ENCODE results near the gene NANOS3.

DNA sequence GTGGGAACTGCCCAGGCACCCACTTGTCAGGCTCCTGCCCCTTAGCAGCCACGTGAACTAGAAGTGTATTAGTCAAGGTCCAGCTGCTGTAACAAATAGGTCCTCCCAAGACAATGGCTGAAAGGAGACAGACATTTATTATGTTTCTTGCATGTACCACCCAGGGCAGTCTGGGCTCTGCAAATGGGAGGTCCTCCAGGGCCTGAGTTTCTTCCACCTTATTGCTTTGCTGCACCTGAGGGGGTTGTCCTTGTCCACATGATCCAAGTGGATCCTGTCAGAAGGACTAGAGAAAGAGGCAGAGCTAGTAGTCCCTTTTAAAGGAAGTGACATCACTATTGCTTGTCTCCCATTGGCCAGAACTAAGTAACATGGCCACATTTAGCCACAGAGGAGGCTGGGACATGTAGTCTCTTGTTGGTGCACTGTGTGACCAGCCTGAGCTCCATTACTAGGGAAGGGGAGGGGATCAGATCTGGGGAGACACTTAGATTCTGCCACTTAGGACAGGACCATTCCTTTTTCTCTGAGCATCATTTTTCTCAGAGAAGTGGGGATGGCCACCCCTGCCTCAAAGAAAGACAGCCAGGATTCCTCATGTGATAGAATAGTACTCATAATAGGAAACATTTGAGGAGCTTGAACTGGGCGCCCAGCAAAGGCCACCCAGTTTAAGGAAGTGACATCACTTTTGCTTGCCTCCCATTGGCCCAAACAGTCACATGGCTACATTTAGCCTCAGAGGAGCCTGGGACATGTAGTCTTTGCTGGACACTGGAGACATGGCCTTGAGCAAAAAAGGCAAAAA lies 44.2 kb downstream of the NANOS3 start:
- TF ChIP-seq POLR2A (IDR thresholded peaks at IDR 0.05) (no peak), POLR2AphosphoS5 (IDR thresholded peaks at IDR 0.05) (no peak)
- TF ChIP-seq, protein P1, sequence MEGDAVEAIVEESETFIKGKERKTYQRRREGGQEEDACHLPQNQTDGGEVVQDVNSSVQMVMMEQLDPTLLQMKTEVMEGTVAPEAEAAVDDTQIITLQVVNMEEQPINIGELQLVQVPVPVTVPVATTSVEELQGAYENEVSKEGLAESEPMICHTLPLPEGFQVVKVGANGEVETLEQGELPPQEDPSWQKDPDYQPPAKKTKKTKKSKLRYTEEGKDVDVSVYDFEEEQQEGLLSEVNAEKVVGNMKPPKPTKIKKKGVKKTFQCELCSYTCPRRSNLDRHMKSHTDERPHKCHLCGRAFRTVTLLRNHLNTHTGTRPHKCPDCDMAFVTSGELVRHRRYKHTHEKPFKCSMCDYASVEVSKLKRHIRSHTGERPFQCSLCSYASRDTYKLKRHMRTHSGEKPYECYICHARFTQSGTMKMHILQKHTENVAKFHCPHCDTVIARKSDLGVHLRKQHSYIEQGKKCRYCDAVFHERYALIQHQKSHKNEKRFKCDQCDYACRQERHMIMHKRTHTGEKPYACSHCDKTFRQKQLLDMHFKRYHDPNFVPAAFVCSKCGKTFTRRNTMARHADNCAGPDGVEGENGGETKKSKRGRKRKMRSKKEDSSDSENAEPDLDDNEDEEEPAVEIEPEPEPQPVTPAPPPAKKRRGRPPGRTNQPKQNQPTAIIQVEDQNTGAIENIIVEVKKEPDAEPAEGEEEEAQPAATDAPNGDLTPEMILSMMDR (IDR thresholded peaks at IDR 0.05) = no peak

All from sigmoid colon (tissue), 4 donors.